Immature natural killer cell (primary cell): ENCODE measurements around the gene S100A5. TPM values are rescaled to one million over a fixed set of nuclear protein-coding genes. Genes with fewer than 3 reads are reported as not detected.
A peak's percentile ranks its signal among the peaks of the same experiment; 100 is the strongest.
"Not testable (repeated sequence)": the region's sequence is repeated elsewhere in the genome, so short reads cannot be mapped to it uniquely, and the experiment has no call there.

Source experiments
- DNase-seq, 3 donors: peaks; one replicate each; pipeline ENCODE4 v3.0.0; 2022; ENCODE audit warnings: mixed read lengths in 1 of 3
- H3K27ac Mint-ChIP-seq, 6 donors: one replicate each; pipeline ENCODE4 v1.8.0; 2020; ENCODE audit warnings: mixed read lengths in 6 of 6, mild to moderate bottlenecking in 5 of 6, inconsistent platforms in 4 of 6, moderate library complexity in 3 of 6
- H3K27me3 Mint-ChIP-seq, 3 donors: one replicate each; pipeline ENCODE4 v1.8.0; 2020 to 2021; ENCODE audit warnings: low read depth in 3 of 3, mild to moderate bottlenecking in 3 of 3, mixed read lengths in 3 of 3, moderate library complexity in 3 of 3, inconsistent platforms in 1 of 3
- H3K36me3 Mint-ChIP-seq, 3 donors: one replicate each; pipeline ENCODE4 v1.8.0; 2020; ENCODE audit warnings: mixed read lengths in 3 of 3, inconsistent platforms in 2 of 3, mild to moderate bottlenecking in 2 of 3
- H3K4me1 Mint-ChIP-seq, 2 donors: one replicate each; pipeline ENCODE4 v1.8.0; 2020; ENCODE audit warnings: inconsistent platforms in 2 of 2, mild to moderate bottlenecking in 2 of 2, mixed read lengths in 2 of 2, moderate library complexity in 1 of 2
- H3K4me3 Mint-ChIP-seq, 5 donors: one replicate each; pipeline ENCODE4 v1.8.0; 2020; ENCODE audit warnings: mild to moderate bottlenecking in 5 of 5, mixed read lengths in 5 of 5, inconsistent platforms in 3 of 5, moderate library complexity in 3 of 5
- H3K9me3 Mint-ChIP-seq, 6 donors: one replicate each; pipeline ENCODE4 v1.8.0; 2020; ENCODE audit warnings: mild to moderate bottlenecking in 6 of 6, mixed read lengths in 6 of 6, inconsistent platforms in 4 of 6, moderate library complexity in 3 of 6
- polyA plus RNA-seq, 3 donors: library from polyadenylated mRNA; unstranded; fragments of 300-500 nt; fragmentation: Illumina TruSeq; gene quantifications; one replicate each; pipeline ENCODE4 v1.2.3, GENCODE V29; 2021

Gene S100A5
- polyA plus RNA-seq, 3 donors from 2014 or later = 0.68 TPM; not detected in 2

DNA sequence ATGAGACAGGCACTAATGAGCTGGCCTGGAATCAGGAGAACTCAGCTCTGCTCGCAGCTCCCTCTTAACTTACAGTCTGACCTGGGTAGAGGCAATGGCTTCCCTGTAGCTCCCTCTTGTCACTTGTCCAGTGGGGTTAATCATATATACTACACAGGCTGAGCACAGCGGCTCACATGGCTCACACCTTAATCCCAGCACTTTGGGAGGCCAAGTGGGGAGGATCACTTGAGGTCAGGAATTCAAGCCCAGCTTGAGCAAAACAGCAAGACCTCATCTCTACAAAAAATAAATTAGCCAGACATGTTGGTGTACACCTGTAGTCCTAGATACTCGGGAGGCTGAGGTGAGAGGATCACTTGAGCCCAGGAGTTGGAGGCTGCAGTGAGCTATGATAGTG lies 9.1 kb downstream of the S100A5 start:
- H3K4me1 Mint-ChIP-seq = peaks cover 55 to 57% of the 10 kb centered on the region in 2 donors
- H3K9me3 Mint-ChIP-seq = no peaks in the 10 kb centered on the region
- H3K4me3 Mint-ChIP-seq = peak overlapping the region in 3 of 5 donors; percentile 8 to 21 (median 9)

DNA sequence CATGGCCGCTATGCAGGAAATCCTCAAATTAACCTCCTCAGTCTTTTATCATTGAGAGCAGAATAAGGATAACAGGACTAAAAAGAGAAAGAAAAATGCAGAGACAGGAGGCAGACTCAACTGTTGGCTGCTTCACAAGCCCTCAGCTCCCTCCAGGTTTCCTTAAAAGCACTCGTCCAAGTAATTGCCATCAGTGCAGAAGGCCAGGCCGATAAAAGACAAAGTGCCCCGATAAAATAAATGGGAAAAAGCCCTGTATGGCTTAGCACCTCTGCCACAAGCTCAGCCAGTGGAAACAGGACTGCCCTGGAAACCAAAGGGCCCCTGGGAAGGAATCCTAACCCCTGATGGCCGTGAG lies 13.1 kb downstream of the S100A5 start:
- H3K4me1 Mint-ChIP-seq = peaks cover 21% of the 10 kb centered on the region in 2 donors
- DNase-seq = no peak

More for the DNA sequence above, 9.1 kb downstream of the S100A5 start:
- H3K27me3 Mint-ChIP-seq = peaks cover 14 to 21% (median 14%) of the 10 kb centered on the region in 3 donors
- DNase-seq = no peak
- H3K36me3 Mint-ChIP-seq = peaks cover 0 to 8% (median 8%) of the 10 kb centered on the region in 3 donors
- H3K27ac Mint-ChIP-seq = peak overlapping the region; percentile 82 to 99 (median 98)

GRCh38 chr1:153527023-153527682 lies 13.6 kb downstream of the S100A5 start:
- Mint-ChIP-seq H3K27me3 (peaks cover 0 to 5% (median 3%) of the 10 kb centered on the region in 3 donors), H3K4me3 (no peak overlapping the region), H3K27ac (no peak overlapping the region), H3K9me3 (no peaks in the 10 kb centered on the region), H3K36me3 (no peaks in the 10 kb centered on the region), H3K4me1 (peaks cover 16 to 17% of the 10 kb centered on the region in 2 donors)
- no peak for DNase-seq

More for the DNA sequence above, 13.1 kb downstream of the S100A5 start:
- Mint-ChIP-seq H3K27ac (no peak overlapping the region), H3K36me3 (no peaks in the 10 kb centered on the region), H3K27me3 (peaks cover 2 to 5% (median 3%) of the 10 kb centered on the region in 3 donors), H3K4me3 (no peak overlapping the region), H3K9me3 (no peaks in the 10 kb centered on the region)

- no peak for DNase-seq
- Mint-ChIP-seq H3K9me3 (no peaks in the 10 kb centered on the region), H3K4me3 (no peak overlapping the region), H3K27me3 (peaks cover 0 to 3% (median 3%) of the 10 kb centered on the region in 3 donors), H3K36me3 (no peaks in the 10 kb centered on the region), H3K27ac (no peak overlapping the region), H3K4me1 (peaks cover 5 to 7% of the 10 kb centered on the region in 2 donors)
These were observed 14.6 kb downstream of the S100A5 start for GRCh38 chr1:153526132-153526543.

DNA sequence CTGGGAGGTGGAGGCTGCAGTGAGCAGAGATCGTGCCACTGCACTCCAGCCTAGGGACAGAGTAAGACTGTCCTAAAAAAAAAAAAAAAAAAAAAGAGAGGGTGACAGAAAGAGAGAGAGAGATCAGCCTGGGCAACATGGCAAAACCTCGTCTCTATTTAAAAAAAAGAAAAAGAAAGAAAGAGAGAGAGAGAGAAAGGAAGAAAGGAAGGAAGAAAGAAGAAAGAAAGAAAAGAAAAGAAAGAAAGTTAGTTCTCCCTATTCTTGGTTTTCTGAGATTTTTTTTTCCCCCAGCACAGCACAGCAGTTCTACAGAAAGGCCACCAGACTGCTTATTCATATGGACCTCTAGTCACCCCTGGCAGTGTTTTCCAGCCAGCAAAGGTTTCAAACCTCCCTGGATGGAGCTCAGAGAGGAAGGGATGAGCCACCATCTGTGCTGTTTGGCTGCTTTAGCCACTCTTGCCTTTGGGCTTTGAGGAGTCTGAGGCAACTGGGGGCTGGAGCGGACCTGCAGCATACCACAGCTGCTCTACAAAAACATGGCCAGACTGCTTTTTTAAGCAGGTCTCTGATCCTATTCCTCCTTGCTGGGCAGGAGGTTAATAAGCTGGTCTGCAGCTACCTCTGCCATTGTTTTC lies 15.5 kb downstream of the S100A5 start:
- no peak overlapping the region for H3K4me3 Mint-ChIP-seq
- no peak for DNase-seq
- no peaks in the 10 kb centered on the region for H3K9me3 Mint-ChIP-seq
- peak overlapping the region in 1 of 6 donors; percentile 57 for H3K27ac Mint-ChIP-seq
- H3K36me3 Mint-ChIP-seq = no peaks in the 10 kb centered on the region
- H3K27me3 Mint-ChIP-seq = peaks cover 0 to 1% (median 1%) of the 10 kb centered on the region in 3 donors
- H3K4me1 Mint-ChIP-seq = peaks cover 0 to 2% of the 10 kb centered on the region in 2 donors

DNA sequence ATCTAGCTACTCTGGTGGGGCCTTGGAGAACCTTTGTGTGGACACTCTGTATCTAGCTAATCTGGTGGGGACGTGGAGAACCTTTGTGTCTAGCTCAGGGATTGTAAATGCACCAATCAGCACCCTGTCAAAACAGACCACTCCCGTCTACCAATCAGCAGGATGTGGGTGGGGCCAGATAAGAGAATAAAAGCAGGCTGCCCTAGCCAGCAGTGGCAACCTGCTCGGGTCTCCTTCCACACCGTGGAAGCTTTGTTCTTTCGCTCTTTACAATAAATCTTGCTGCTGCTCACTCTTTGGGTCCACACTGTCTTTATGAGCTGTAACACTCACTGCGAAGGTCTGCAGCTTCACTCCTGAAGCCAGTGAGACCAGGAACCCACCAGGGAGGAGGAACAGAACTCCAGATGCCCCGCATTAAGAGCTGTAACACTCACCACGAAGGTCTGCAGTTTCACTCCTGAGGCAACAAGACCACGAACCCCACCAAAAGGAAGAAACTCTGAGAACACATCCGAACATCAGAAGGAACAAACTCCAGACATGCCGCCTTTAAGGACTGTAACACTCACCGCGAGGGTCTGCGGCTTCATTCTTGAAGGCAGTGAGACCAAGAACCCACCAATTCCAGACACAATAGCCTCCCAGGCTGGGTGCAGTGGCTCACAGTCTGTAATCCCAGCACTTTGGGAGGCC lies 18.2 kb downstream of the S100A5 start:
- not testable (repeated sequence) for H3K27me3 Mint-ChIP-seq, H3K36me3 Mint-ChIP-seq, DNase-seq, H3K4me1 Mint-ChIP-seq, H3K9me3 Mint-ChIP-seq, H3K4me3 Mint-ChIP-seq
- H3K27ac Mint-ChIP-seq = peak overlapping the region in 2 of 6 donors; percentile 41 to 71

DNA sequence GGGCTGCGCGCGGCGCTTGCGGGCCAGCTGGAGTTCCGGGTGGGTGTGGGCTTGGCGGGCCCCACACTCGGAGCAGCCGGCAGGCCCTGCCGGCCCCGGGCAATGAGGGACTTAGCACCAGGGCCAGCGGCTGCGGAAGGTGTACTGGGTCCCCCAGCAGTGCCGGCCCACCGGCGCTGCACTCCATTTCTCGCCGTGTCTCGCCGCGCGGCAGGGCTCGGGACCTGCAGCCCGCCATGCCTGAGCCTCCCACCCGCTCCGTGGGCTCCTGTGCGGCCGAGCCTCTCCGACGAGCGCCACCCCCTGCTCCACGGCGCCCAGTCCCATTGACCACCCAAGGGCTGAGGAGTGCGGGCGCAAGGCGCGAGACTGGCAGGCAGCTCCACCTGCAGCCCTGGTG lies 18.9 kb downstream of the S100A5 start:
- DNase-seq, H3K4me1 Mint-ChIP-seq, H3K9me3 Mint-ChIP-seq, H3K27me3 Mint-ChIP-seq, H3K36me3 Mint-ChIP-seq, H3K27ac Mint-ChIP-seq, H3K4me3 Mint-ChIP-seq: not testable (repeated sequence)

- H3K27ac Mint-ChIP-seq = no peak overlapping the region
- DNase-seq = no peak
These were observed 19.8 kb downstream of the S100A5 start for GRCh38 chr1:153520818-153521476.

DNA sequence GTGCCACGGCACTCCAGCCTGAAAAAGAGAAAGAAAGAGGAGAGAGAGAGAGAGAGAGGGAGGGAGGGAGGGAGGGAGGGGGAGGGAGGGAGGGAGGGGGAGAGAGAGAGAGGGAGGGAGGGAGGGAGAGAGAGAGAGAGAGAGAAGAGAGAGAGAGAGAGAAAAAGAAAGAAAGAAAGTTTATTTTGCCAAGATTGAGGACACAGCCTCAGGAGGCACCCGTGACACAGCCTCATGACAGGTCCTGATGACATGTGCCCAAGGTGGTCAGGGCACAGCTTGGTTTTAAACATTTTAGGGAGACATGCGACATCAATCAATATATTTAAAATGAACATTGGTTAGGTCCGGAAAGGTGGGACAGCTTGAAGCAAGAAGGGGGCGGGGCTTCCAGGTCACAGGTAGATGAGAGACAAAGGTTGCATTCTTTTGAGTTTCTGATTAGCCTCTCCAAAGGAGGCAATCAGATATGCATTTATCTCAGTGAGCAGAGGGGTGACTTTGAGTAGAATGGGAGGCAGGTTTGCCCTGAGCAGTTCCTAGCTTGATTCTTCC lies 20.5 kb downstream of the S100A5 start:
- H3K9me3 Mint-ChIP-seq, DNase-seq, H3K4me3 Mint-ChIP-seq, H3K27ac Mint-ChIP-seq, H3K27me3 Mint-ChIP-seq, H3K36me3 Mint-ChIP-seq, H3K4me1 Mint-ChIP-seq: not testable (repeated sequence)

More at GRCh38 chr1:153520818-153521476, 19.8 kb downstream of the S100A5 start:
- H3K36me3 Mint-ChIP-seq = peaks cover 0 to 3% (median 0%) of the 10 kb centered on the region in 3 donors
- H3K4me3 Mint-ChIP-seq = no peak overlapping the region
- peaks cover 0 to 2% of the 10 kb centered on the region in 2 donors for H3K4me1 Mint-ChIP-seq
- H3K27me3 Mint-ChIP-seq = peaks cover 0 to 1% (median 0%) of the 10 kb centered on the region in 3 donors
- H3K9me3 Mint-ChIP-seq = no peaks in the 10 kb centered on the region

DNA sequence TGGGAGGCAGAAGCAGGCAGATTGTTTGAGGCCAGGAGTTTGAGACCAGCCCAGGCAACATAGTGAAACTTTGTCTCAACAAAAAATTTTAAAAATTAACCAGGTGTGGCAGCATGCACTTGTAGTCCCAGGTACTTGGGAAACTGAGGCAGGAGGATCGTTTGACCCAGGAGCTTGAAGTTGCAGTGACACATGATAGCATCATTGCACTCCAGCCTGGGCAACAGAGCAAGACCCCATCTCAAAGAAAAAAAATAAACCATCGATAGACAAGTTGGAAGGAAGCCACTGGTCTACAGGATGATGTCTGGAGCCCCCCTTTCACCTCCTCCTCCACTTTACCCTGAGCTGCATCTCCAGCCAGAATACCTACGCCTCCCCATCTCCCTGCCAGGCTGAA lies 21.5 kb downstream of the S100A5 start:
- DNase-seq = no peak
- peaks cover 0 to 3% (median 0%) of the 10 kb centered on the region in 3 donors for H3K27me3 Mint-ChIP-seq
- H3K36me3 Mint-ChIP-seq = peaks cover 0 to 3% (median 0%) of the 10 kb centered on the region in 3 donors
- no peaks in the 10 kb centered on the region for H3K9me3 Mint-ChIP-seq
- no peak overlapping the region for H3K4me3 Mint-ChIP-seq
- H3K4me1 Mint-ChIP-seq = peaks cover 0 to 2% of the 10 kb centered on the region in 2 donors
- H3K27ac Mint-ChIP-seq = no peak overlapping the region

DNA sequence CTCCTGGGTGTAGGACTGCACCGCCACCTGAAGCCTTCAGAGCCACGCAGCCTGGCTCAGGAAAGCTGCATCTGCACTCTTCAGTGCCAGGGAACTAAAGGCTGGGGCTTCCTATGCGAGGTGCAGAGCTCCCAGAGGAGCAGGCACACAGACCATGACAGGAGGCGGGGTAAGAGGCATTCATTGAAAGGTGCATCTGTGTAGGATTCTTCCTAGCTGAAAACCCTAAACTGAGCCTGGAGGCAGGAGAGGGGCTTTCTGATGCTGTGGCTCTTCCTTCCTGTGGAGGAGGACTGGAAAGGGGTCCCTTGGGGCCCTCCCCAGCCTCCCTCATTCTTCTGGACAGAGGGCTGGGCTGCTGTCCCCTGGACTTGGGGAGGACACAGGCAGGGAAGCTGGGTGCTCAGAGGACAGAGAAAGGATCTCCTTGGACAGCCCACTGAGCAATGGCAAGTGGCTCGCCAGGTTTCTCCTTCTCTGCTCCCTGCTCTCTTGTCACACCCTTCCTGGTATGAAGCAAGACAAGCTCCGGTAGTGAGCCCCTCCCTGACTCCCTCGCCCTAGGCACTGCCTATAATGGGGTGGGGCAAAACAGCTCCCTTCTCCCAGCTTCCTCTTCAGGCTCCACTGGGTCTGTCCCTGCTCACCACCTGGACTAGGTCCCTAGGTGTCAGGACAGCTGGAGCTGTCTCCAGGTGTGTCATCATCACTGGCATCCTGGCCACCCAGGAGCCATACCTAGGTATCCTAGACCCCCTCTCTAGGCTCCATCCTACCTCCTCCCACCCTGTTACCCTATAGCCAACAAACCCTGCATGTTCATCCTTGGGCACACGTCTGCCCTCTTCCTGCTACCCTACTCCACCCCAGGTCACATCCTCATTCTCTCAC lies 25.0 kb downstream of the S100A5 start:
- no peak for DNase-seq
- peaks cover 0 to 3% (median 0%) of the 10 kb centered on the region in 3 donors for H3K36me3 Mint-ChIP-seq
- no peak overlapping the region for H3K4me3 Mint-ChIP-seq
- peak overlapping the region in 2 of 6 donors; percentile 21 to 23 for H3K27ac Mint-ChIP-seq
- no peaks in the 10 kb centered on the region for H3K9me3 Mint-ChIP-seq
- peaks cover 0 to 6% of the 10 kb centered on the region in 2 donors for H3K4me1 Mint-ChIP-seq
- peaks cover 0 to 4% (median 2%) of the 10 kb centered on the region in 3 donors for H3K27me3 Mint-ChIP-seq

DNA sequence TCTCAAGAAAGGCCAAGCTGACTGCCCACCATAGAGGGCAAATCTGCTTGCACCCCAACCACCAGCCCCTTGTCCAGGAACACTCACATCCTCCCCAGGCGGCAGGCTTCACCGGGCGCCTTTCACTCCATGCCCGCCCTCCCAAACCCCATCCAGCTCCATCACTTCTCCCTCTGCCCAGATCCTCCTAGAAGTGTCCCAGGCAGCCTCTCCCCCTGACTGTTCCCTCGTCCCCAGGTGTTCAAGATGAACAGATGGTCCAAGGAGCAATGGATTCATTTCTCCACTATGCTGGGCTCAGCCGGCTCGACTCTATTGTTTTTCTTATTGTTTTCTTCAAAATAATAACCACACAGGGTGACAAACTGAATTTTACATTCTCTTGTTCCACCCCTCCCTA lies 27.1 kb downstream of the S100A5 start:
- Mint-ChIP-seq H3K27me3 (peaks cover 0 to 4% (median 3%) of the 10 kb centered on the region in 3 donors), H3K9me3 (no peaks in the 10 kb centered on the region), H3K27ac (no peak overlapping the region), H3K4me3 (no peak overlapping the region), H3K4me1 (peaks cover 0 to 6% of the 10 kb centered on the region in 2 donors), H3K36me3 (peaks cover 0 to 3% (median 0%) of the 10 kb centered on the region in 3 donors)
- DNase-seq = no peak
